Neuronal stem cell (in vitro differentiated cells): ENCODE measurements around the gene FXYD3.

Experiments
- DNase-seq: peaks from one replicate; pipeline ENCODE4 v3.0.0-alpha.2; 2013; ENCODE audit warnings: low spot score
- H2AFZ ChIP-seq: one replicate; pipeline ENCODE4 v1.6.1; 2013; ENCODE audit warnings: mild to moderate bottlenecking, low read length, inconsistent platforms
- H2AK5ac ChIP-seq: 2 replicates; pipeline ENCODE4 v1.6.1; 2013; ENCODE audit warnings: low read depth, mild to moderate bottlenecking, inconsistent platforms, low read length, moderate library complexity, mixed read lengths
- H2BK120ac ChIP-seq: 2 replicates; pipeline ENCODE4 v1.6.1; 2013; ENCODE audit warnings: low read depth, mild to moderate bottlenecking, inconsistent platforms, low read length, moderate library complexity, mixed read lengths
- H2BK12ac ChIP-seq: one replicate; pipeline ENCODE4 v1.6.1; 2013; ENCODE audit warnings: low read length, inconsistent platforms
- H2BK15ac ChIP-seq: 2 replicates; pipeline ENCODE4 v1.6.1; 2013; ENCODE audit warnings: mild to moderate bottlenecking, low read length, inconsistent platforms, mixed read lengths
- H2BK5ac ChIP-seq: one replicate; pipeline ENCODE4 v1.6.1; 2013; ENCODE audit warnings: inconsistent platforms, mild to moderate bottlenecking, low read length, moderate library complexity
- H3K14ac ChIP-seq: one replicate; pipeline ENCODE4 v1.6.1; 2013; ENCODE audit warnings: low read length, inconsistent platforms
- H3K18ac ChIP-seq: 2 replicates; pipeline ENCODE4 v1.6.1; 2013; ENCODE audit warnings: low read length, inconsistent platforms
- H3K23ac ChIP-seq: 2 replicates; pipeline ENCODE4 v1.6.1; 2013; ENCODE audit warnings: low read depth, mild to moderate bottlenecking, mixed read lengths, low read length, inconsistent platforms; ENCODE audit not compliant: poor library complexity
- H3K27ac ChIP-seq: replicated peaks from 3 replicates; pipeline ENCODE4 v1.5.1; 2013; ENCODE audit warnings: low read length, inconsistent platforms
- H3K27me3 ChIP-seq, 3 experiments: 2 replicates each; pipeline ENCODE4 v1.6.1; 2013; ENCODE audit warnings: low read length in 3 of 3, mild to moderate bottlenecking in 2 of 3, inconsistent platforms in 1 of 3, low read depth in 1 of 3, mixed read lengths in 1 of 3, moderate library complexity in 1 of 3; ENCODE audit not compliant: control insufficient read depth in 3 of 3, insufficient read depth in 3 of 3
- H3K36me3 ChIP-seq, 2 donors: replicated peaks in 1 of 2; 2 replicates each; pipeline ENCODE4 v1.6.1; 2013; ENCODE audit warnings: low read length in 2 of 2; ENCODE audit not compliant: control insufficient read depth in 2 of 2, insufficient read depth in 2 of 2
- H3K4ac ChIP-seq: 2 replicates; pipeline ENCODE4 v1.6.1; 2013; ENCODE audit warnings: inconsistent platforms, mild to moderate bottlenecking, low read length, moderate library complexity
- H3K4me1 ChIP-seq, 2 donors: 1 replicate in 1 of 2; 2 replicates in 1 of 2; pipeline ENCODE4 v1.6.1; 2013; ENCODE audit warnings: low read length in 2 of 2, low read depth in 1 of 2; ENCODE audit not compliant: control insufficient read depth in 2 of 2, insufficient read depth in 1 of 2
- H3K4me2 ChIP-seq: one replicate; pipeline ENCODE4 v1.6.1; 2013; ENCODE audit warnings: mild to moderate bottlenecking, low read length, inconsistent platforms; ENCODE audit not compliant: insufficient read depth, poor library complexity, severe bottlenecking
- H3K4me3 ChIP-seq, 2 donors: 2 replicates each; pipeline ENCODE4 v1.5.1; 2013; ENCODE audit warnings: low read length in 2 of 2, mild to moderate bottlenecking in 2 of 2, inconsistent platforms in 1 of 2, moderate library complexity in 1 of 2
- H3K79me1 ChIP-seq: one replicate; pipeline ENCODE4 v1.6.1; 2013; ENCODE audit warnings: low read depth, mild to moderate bottlenecking, inconsistent platforms, low read length, moderate library complexity
- H3K9ac ChIP-seq: one replicate; pipeline ENCODE4 v1.6.1; 2013; ENCODE audit warnings: mild to moderate bottlenecking, low read depth, low read length, inconsistent platforms; ENCODE audit not compliant: poor library complexity
- H3K9me3 ChIP-seq, 2 donors: replicated peaks in 1 of 2; 2 replicates each; pipeline versions ENCODE3 to v1.6.1; 2013; ENCODE audit warnings: low read length in 2 of 2, mild to moderate bottlenecking in 2 of 2, inconsistent platforms in 1 of 2, low read depth in 1 of 2, mixed read lengths in 1 of 2, moderate library complexity in 1 of 2; ENCODE audit not compliant: control insufficient read depth in 2 of 2, insufficient read depth in 1 of 2
- H4K8ac ChIP-seq: one replicate; pipeline ENCODE4 v1.6.1; 2013; ENCODE audit warnings: low read depth, mild to moderate bottlenecking, inconsistent platforms, low read length, moderate library complexity
- H4K91ac ChIP-seq: one replicate; pipeline ENCODE4 v1.6.1; 2013; ENCODE audit warnings: low read length, low read depth, mild to moderate bottlenecking, inconsistent platforms; ENCODE audit not compliant: poor library complexity
- WGBS, 2 donors: extraction: QIAGEN DNeasy Blood & Tissue Kit; methylation state at CpG; one replicate each; pipeline ENCODE4 v1.1.7; 2013; ENCODE audit warnings: missing lambda C conversion rate in 2 of 2, mixed read lengths in 1 of 2; ENCODE audit not compliant: insufficient read length in 2 of 2, insufficient replicate concordance in 1 of 2; ENCODE audit errors: extremely low coverage in 2 of 2; 5-methylcytosine and 5-hydroxymethylcytosine counted together

FXYD3 gene

GRCh38 chr19:35116072-35116801, 614 bp downstream of the FXYD3 start:
- Histone ChIP-seq H3K27ac (no peak overlapping the region), H3K36me3 (no peaks in the 10 kb centered on the region), H2AFZ (no peak overlapping the region), H3K4me1 (peaks cover 0 to 11% of the 10 kb centered on the region in 2 donors), H3K79me1 (no peaks in the 10 kb centered on the region), H3K4ac (no peak overlapping the region), H2BK12ac (no peak overlapping the region), H3K4me3 (no peak overlapping the region), H3K18ac (peak overlapping the region; percentile 84), H2BK5ac (peak overlapping the region; percentile 55), H2AK5ac (peak overlapping the region; percentile 68), H4K91ac (no peak overlapping the region), H2BK15ac (peak overlapping the region; percentile 77), H3K14ac (no peak overlapping the region), H3K23ac (no peak overlapping the region), H3K9me3 (no peaks in the 10 kb centered on the region), H3K9ac (no peak overlapping the region), H3K4me2 (no peak overlapping the region), H2BK120ac (peak overlapping the region; percentile 24), H3K27me3 (peaks cover 0 to 22% (median 0%) of the 10 kb centered on the region in 3 experiments), H4K8ac (no peak overlapping the region)
- WGBS, 2 donors, result no CpG with 5 or more reads among the region's 13 CpGs
- no peak for DNase-seq

- no CpG with 5 or more reads among the region's 8 CpGs for WGBS, 2 donors
- H3K27ac ChIP-seq, result no peak overlapping the region
- H2BK120ac ChIP-seq, result peak overlapping the region; percentile 24
- no peak overlapping the region for H3K4me2 ChIP-seq
- no peak overlapping the region for H3K23ac ChIP-seq
- no peak overlapping the region for H4K91ac ChIP-seq
- H3K27me3 ChIP-seq, result peaks cover 0 to 27% (median 0%) of the 10 kb centered on the region in 3 experiments
- H2AFZ ChIP-seq, result no peak overlapping the region
- peaks cover 0 to 11% of the 10 kb centered on the region in 2 donors for H3K4me1 ChIP-seq
- H3K9me3 ChIP-seq, result no peaks in the 10 kb centered on the region
- no peak for DNase-seq
- no peaks in the 10 kb centered on the region for H3K79me1 ChIP-seq
- H3K36me3 ChIP-seq, result no peaks in the 10 kb centered on the region
- no peak overlapping the region for H4K8ac ChIP-seq
- no peak overlapping the region for H3K9ac ChIP-seq
- peak overlapping the region; percentile 84 for H3K18ac ChIP-seq
- H2BK15ac ChIP-seq, result no peak overlapping the region
- H3K14ac ChIP-seq, result no peak overlapping the region
- no peak overlapping the region for H3K4me3 ChIP-seq
- H2AK5ac ChIP-seq, result peak overlapping the region; percentile 25
- peak overlapping the region; percentile 55 for H2BK5ac ChIP-seq
- H3K4ac ChIP-seq, result no peak overlapping the region
- no peak overlapping the region for H2BK12ac ChIP-seq
These were observed 1.5 kb downstream of the FXYD3 start for GRCh38 chr19:35117116-35117515.

GRCh38 chr19:35117799-35118198, 2.2 kb downstream of the FXYD3 start:
- Histone ChIP-seq H3K4ac (no peak overlapping the region), H4K8ac (no peak overlapping the region), H2BK15ac (no peak overlapping the region), H2AK5ac (no peak overlapping the region), H3K4me1 (peaks cover 2 to 14% of the 10 kb centered on the region in 2 donors), H2BK12ac (no peak overlapping the region), H3K36me3 (no peaks in the 10 kb centered on the region), H3K4me3 (no peak overlapping the region), H3K79me1 (no peaks in the 10 kb centered on the region), H2BK5ac (no peak overlapping the region), H2AFZ (no peak overlapping the region), H4K91ac (no peak overlapping the region), H3K9me3 (no peaks in the 10 kb centered on the region), H3K18ac (peak overlapping the region; percentile 15), H3K27me3 (peaks cover 0 to 31% (median 0%) of the 10 kb centered on the region in 3 experiments), H3K4me2 (no peak overlapping the region), H3K9ac (no peak overlapping the region), H2BK120ac (no peak overlapping the region), H3K14ac (no peak overlapping the region), H3K23ac (no peak overlapping the region), H3K27ac (no peak overlapping the region)
- WGBS, 2 donors, result no CpG with 5 or more reads among the region's 11 CpGs
- no peak for DNase-seq

GRCh38 chr19:35118268-35119020, 2.8 kb downstream of the FXYD3 start:
- H2BK5ac ChIP-seq, result no peak overlapping the region
- no peak overlapping the region for H3K23ac ChIP-seq
- H2BK15ac ChIP-seq, result peak overlapping the region; percentile 46
- H2AFZ ChIP-seq, result no peak overlapping the region
- H3K79me1 ChIP-seq, result no peaks in the 10 kb centered on the region
- no peak overlapping the region for H4K91ac ChIP-seq
- WGBS, 2 donors, result no CpG with 5 or more reads among the region's 13 CpGs
- no peak overlapping the region for H3K27ac ChIP-seq
- H3K4me1 ChIP-seq, result peaks cover 5 to 21% of the 10 kb centered on the region in 2 donors
- H3K27me3 ChIP-seq, result peaks cover 0 to 35% (median 0%) of the 10 kb centered on the region in 3 experiments
- H4K8ac ChIP-seq, result no peak overlapping the region
- no peak for DNase-seq
- peak overlapping the region; percentile 19 for H3K18ac ChIP-seq
- no peak overlapping the region for H3K14ac ChIP-seq
- H3K36me3 ChIP-seq, result no peaks in the 10 kb centered on the region
- no peak overlapping the region for H3K4ac ChIP-seq
- no peak overlapping the region for H3K4me2 ChIP-seq
- H3K9me3 ChIP-seq, result no peaks in the 10 kb centered on the region
- no peak overlapping the region for H2BK120ac ChIP-seq
- peak overlapping the region; percentile 47 for H2AK5ac ChIP-seq
- H2BK12ac ChIP-seq, result no peak overlapping the region
- H3K4me3 ChIP-seq, result no peak overlapping the region
- H3K9ac ChIP-seq, result no peak overlapping the region
